ENCODE data around the gene EIF2S2.

GRCh38 chr20:34068001-34068400, 44.0 kb downstream of the EIF2S2 start:
- TF ChIP-seq CTCF (IDR thresholded peaks at IDR 0.05; ENCODE audit: insufficient read depth, low read length) = no peak
- TF ChIP-seq, protein P1, sequence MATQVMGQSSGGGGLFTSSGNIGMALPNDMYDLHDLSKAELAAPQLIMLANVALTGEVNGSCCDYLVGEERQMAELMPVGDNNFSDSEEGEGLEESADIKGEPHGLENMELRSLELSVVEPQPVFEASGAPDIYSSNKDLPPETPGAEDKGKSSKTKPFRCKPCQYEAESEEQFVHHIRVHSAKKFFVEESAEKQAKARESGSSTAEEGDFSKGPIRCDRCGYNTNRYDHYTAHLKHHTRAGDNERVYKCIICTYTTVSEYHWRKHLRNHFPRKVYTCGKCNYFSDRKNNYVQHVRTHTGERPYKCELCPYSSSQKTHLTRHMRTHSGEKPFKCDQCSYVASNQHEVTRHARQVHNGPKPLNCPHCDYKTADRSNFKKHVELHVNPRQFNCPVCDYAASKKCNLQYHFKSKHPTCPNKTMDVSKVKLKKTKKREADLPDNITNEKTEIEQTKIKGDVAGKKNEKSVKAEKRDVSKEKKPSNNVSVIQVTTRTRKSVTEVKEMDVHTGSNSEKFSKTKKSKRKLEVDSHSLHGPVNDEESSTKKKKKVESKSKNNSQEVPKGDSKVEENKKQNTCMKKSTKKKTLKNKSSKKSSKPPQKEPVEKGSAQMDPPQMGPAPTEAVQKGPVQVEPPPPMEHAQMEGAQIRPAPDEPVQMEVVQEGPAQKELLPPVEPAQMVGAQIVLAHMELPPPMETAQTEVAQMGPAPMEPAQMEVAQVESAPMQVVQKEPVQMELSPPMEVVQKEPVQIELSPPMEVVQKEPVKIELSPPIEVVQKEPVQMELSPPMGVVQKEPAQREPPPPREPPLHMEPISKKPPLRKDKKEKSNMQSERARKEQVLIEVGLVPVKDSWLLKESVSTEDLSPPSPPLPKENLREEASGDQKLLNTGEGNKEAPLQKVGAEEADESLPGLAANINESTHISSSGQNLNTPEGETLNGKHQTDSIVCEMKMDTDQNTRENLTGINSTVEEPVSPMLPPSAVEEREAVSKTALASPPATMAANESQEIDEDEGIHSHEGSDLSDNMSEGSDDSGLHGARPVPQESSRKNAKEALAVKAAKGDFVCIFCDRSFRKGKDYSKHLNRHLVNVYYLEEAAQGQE (IDR thresholded peaks at IDR 0.05; ENCODE audit: insufficient replicate concordance, low read depth) = no peak
- no peak for TF ChIP-seq GABPA (IDR thresholded peaks at IDR 0.05; ENCODE audit: low read depth)
